Urinary bladder (tissue), 4 donors: Measurements from ENCODE around the gene SLC25A48. TPM values are rescaled to one million over a fixed set of nuclear protein-coding genes. Genes with fewer than 3 reads are reported as not detected.

ENCODE experiments used
- DNase-seq: peaks from one replicate; pipeline ENCODE4 v3.0.0-alpha.2; 2015; ENCODE audit errors: extremely low spot score
- H3K27ac ChIP-seq: one replicate; pipeline ENCODE4 v1.5.1; 2013; ENCODE audit warnings: low read depth, mild to moderate bottlenecking, moderate library complexity
- H3K36me3 ChIP-seq: one replicate; pipeline ENCODE4 v1.6.1; 2013; ENCODE audit warnings: mild to moderate bottlenecking, moderate library complexity; ENCODE audit not compliant: insufficient read depth
- H3K4me1 ChIP-seq: one replicate; pipeline ENCODE4 v1.6.1; 2013; ENCODE audit warnings: mild to moderate bottlenecking, moderate library complexity; ENCODE audit not compliant: insufficient read depth
- H3K4me3 ChIP-seq: one replicate; pipeline ENCODE4 v1.5.1; 2013; ENCODE audit warnings: low read depth, low read length
- WGBS: extraction: QIAGEN DNeasy Blood & Tissue Kit; methylation state at CpG from one replicate; pipeline ENCODE4 v1.1.7; 2013; 5-methylcytosine and 5-hydroxymethylcytosine counted together
- polyA plus RNA-seq: library from polyadenylated mRNA; stranded (reverse); fragments of 200-250 nt; gene quantifications from one replicate; pipeline ENCODE4 v1.2.3, GENCODE V29; 2013
- total RNA-seq: library from RNA; depleted of rRNA; stranded (reverse); fragments of >200 nt; gene quantifications from one replicate; pipeline ENCODE4 v1.2.3, GENCODE V29; 2014
- donor health status: healthy with polysubstance abuse.
- donor health status: healthy.

The SLC25A48 gene
- total RNA-seq: 0.37 TPM
- 0.04 TPM for polyA plus RNA-seq

GRCh38 chr5:135834639-135835529, at the start of gene SLC25A48:
Gene SLC25A48 (plus strand): TSS chr5:135834663. CDS start chr5:135834848, 185 bp downstream.
- no peak within 1 kb of the TSS for H3K27ac ChIP-seq
- peak within 1 kb of the TSS; percentile 19 for H3K4me3 ChIP-seq
- no peaks in the 10 kb centered on the region for H3K36me3 ChIP-seq
- 3% methylated on average over 68 of the region's 68 CpGs for WGBS
- no peaks in the 10 kb centered on the region for H3K4me1 ChIP-seq
- DNase-seq: no peak

- Histone ChIP-seq H3K4me1 (no peaks in the 10 kb centered on the region), H3K36me3 (no peaks in the 10 kb centered on the region), H3K4me3 (no peak overlapping the region), H3K27ac (no peak overlapping the region)
- no peak for DNase-seq
- WGBS: 77% methylated on average over 10 of the region's 10 CpGs
Measured at GRCh38 chr5:135800656-135801055, 33.8 kb upstream of the SLC25A48 start.

GRCh38 chr5:135810188-135810943, 24.1 kb upstream of the SLC25A48 start:
- Histone ChIP-seq H3K4me1 (no peaks in the 10 kb centered on the region), H3K36me3 (no peaks in the 10 kb centered on the region), H3K27ac (no peak overlapping the region), H3K4me3 (no peak overlapping the region)
- no peak for DNase-seq
- 70% methylated on average over 7 of the region's 7 CpGs for WGBS

- WGBS: 94% methylated on average over 4 of the region's 4 CpGs
- no peak for DNase-seq
- no peak overlapping the region for H3K27ac ChIP-seq
- H3K4me3 ChIP-seq: no peak overlapping the region
- H3K36me3 ChIP-seq: no peaks in the 10 kb centered on the region
- H3K4me1 ChIP-seq: no peaks in the 10 kb centered on the region
Measured at GRCh38 chr5:135811007-135811406, 23.5 kb upstream of the SLC25A48 start.

GRCh38 chr5:135813758-135814157, 20.7 kb upstream of the SLC25A48 start:
- WGBS: 84% methylated on average over 7 of the region's 7 CpGs
- H3K4me3 ChIP-seq: no peak overlapping the region

GRCh38 chr5:135814316-135814715, 20.1 kb upstream of the SLC25A48 start:
- WGBS: 88% methylated on average over 3 of the region's 3 CpGs
- Histone ChIP-seq H3K4me1 (no peaks in the 10 kb centered on the region), H3K4me3 (no peak overlapping the region), H3K27ac (no peak overlapping the region), H3K36me3 (no peaks in the 10 kb centered on the region)
- no peak for DNase-seq

More at GRCh38 chr5:135813758-135814157, 20.7 kb upstream of the SLC25A48 start:
- no peak for DNase-seq
- no peak overlapping the region for H3K27ac ChIP-seq
- H3K36me3 ChIP-seq: no peaks in the 10 kb centered on the region
- no peaks in the 10 kb centered on the region for H3K4me1 ChIP-seq

- H3K4me3 ChIP-seq: no peak overlapping the region
- H3K4me1 ChIP-seq: no peaks in the 10 kb centered on the region
- H3K36me3 ChIP-seq: no peaks in the 10 kb centered on the region
- no peak overlapping the region for H3K27ac ChIP-seq
- DNase-seq: no peak
- WGBS: 78% methylated on average over 3 of the region's 3 CpGs
Measured at GRCh38 chr5:135814812-135815211, 19.7 kb upstream of the SLC25A48 start.

GRCh38 chr5:135821061-135821801, 13.2 kb upstream of the SLC25A48 start:
- H3K36me3 ChIP-seq: no peaks in the 10 kb centered on the region
- H3K27ac ChIP-seq: no peak overlapping the region
- no peaks in the 10 kb centered on the region for H3K4me1 ChIP-seq
- 87% methylated on average over 5 of the region's 5 CpGs for WGBS
- H3K4me3 ChIP-seq: no peak overlapping the region
- DNase-seq: no peak

GRCh38 chr5:135821802-135822201, 12.7 kb upstream of the SLC25A48 start:
- 89% methylated on average over 7 of the region's 7 CpGs for WGBS
- no peaks in the 10 kb centered on the region for H3K36me3 ChIP-seq
- DNase-seq: no peak
- H3K4me1 ChIP-seq: no peaks in the 10 kb centered on the region
- H3K27ac ChIP-seq: no peak overlapping the region
- H3K4me3 ChIP-seq: no peak overlapping the region

GRCh38 chr5:135822286-135822685, 12.2 kb upstream of the SLC25A48 start:
- H3K4me3 ChIP-seq: no peak overlapping the region
- no peak overlapping the region for H3K27ac ChIP-seq
- WGBS: 83% methylated on average over 2 of the region's 2 CpGs
- no peaks in the 10 kb centered on the region for H3K36me3 ChIP-seq
- H3K4me1 ChIP-seq: no peaks in the 10 kb centered on the region
- DNase-seq: no peak

- Histone ChIP-seq H3K4me1 (no peaks in the 10 kb centered on the region), H3K4me3 (no peak overlapping the region), H3K36me3 (no peaks in the 10 kb centered on the region), H3K27ac (no peak overlapping the region)
- 87% methylated on average over 4 of the region's 4 CpGs for WGBS
- DNase-seq: no peak
Measured at GRCh38 chr5:135822959-135823358, 11.5 kb upstream of the SLC25A48 start.

GRCh38 chr5:135823881-135824280, 10.6 kb upstream of the SLC25A48 start:
- no peaks in the 10 kb centered on the region for H3K4me1 ChIP-seq
- DNase-seq: no peak
- 54% methylated on average over 1 of the region's 1 CpG for WGBS

GRCh38 chr5:135824541-135825041, 9.9 kb upstream of the SLC25A48 start:
- DNase-seq: no peak
- WGBS: 83% methylated on average over 7 of the region's 7 CpGs
- no peaks in the 10 kb centered on the region for H3K36me3 ChIP-seq
- no peak overlapping the region for H3K27ac ChIP-seq
- no peak overlapping the region for H3K4me3 ChIP-seq
- no peaks in the 10 kb centered on the region for H3K4me1 ChIP-seq

More at GRCh38 chr5:135823881-135824280, 10.6 kb upstream of the SLC25A48 start:
- Histone ChIP-seq H3K36me3 (no peaks in the 10 kb centered on the region), H3K27ac (no peak overlapping the region), H3K4me3 (no peak overlapping the region)
